Measurements from ENCODE around the gene CUBN.

- TF ChIP-seq CTCF (IDR thresholded peaks at IDR 0.05 in 4 of 5, conservative IDR thresholded peaks at IDR 0.05 in 1 of 5) (no peak), POLR2A (IDR thresholded peaks at IDR 0.05) (no peak)
Measured at GRCh38 chr10:16986082-16986405, 143.6 kb downstream of the CUBN start.

All from gastrocnemius medialis (tissue), 4 donors.